A549 treated with CORT108297 at 1 μM for 4 hours (cell line): ENCODE results near the gene RHOC. TPM values are rescaled to one million over a fixed set of nuclear protein-coding genes. Genes with fewer than 3 reads are reported as not detected.

ENCODE experiments used
- total RNA-seq: library from RNA; stranded (reverse); fragments of 200-300 nt; extraction: Qiagen RNA extraction; gene quantifications from 5 replicates; pipeline ENCODE4 v1.2.3, GENCODE V29; 2022

RHOC gene
- 346 to 394 TPM (median 376 TPM) in 5 replicates for total RNA-seq

GRCh38 chr1:112706505-112707220 lies at the start of gene RHOC:
TSS of gene RHOC (minus strand) at chr1:112707127. CDS start at chr1:112703799, 3,328 bp downstream.

DNA sequence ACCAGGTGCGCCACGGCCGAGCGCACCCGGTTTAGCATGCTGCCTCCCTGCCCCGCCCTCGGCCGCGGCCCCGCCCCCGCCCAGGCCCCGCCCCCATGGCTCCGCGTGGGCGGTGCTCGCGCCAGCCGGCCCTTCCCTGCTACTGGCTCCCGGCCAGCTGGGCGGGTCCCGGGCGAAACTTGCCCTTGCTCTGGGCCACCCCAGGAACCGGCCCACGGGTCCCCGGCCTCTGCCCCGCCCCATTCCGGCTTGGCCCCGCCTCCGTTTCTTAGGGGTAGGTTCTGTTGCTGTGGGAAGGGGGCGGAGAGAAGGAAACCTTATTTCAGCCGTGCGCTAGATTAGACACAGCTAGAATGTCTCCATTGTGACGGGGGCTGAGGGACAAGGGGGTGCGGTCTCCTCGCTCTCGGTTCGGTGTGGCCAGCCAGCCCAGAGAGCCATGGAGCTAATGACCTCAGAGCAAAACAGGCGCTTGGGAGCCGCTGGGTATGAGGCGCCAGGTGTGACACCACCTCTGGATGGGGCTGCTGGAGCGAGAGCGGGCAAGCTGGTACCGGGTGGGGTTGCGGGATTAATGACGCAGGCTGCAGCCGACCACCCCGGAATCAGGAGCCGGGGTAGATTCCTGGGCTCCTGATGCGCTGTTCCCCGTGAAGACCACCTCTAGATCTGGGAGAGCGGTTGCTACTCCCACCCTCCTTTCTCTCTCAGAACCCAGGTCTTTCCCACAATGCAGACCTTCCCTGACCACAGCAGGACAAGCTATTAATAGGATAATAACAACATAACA lies 8.5 kb upstream of the RHOC start, which contains the start of gene PPM1J:
Gene PPM1J (minus strand): TSS at position 69 of the 790 bp plus-strand sequence. CDS start 31 bp downstream, at position 38.

DNA sequence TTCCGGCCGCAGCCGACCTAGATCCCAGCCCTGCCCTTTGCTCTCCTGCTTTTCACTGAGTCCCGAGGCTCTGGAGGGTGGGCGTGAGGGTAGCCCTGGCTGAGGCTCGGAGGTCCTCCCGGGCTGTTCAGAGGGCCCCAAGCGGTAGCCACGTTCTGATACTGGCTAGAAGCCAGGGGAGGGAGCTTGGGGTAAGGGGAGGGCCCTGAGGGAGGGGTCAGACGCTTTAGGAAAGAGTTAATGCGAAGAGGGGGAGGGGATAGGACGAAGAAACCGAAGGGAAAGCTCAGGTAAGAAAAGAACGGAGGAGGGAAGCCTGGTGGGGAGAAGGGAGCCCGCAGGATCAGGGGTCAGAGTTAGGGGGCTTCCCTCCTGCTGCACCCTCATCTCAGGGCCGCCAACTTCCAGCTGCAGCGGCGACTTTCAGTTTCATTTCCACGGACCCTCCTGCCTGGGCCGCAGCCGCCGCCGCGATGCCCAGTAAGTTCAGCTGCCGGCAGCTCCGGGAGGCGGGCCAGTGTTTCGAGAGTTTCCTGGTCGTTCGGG lies 32.4 kb downstream of the RHOC start, which contains the start of gene MOV10:
Gene MOV10 (plus strand): TSS at position 220 of the 546 bp plus-strand sequence. CDS start 254 bp downstream, at position 474.

Other genes with a start within 250 kb of the RHOC start
- gene WNT2B, start 198.2 kb downstream of the RHOC start, total RNA-seq, result 0.18 to 0.38 TPM (median 0.32 TPM) in 5 replicates
- gene ST7L, start 88.0 kb downstream of the RHOC start, total RNA-seq, result 11.8 to 13.5 TPM (median 12.8 TPM) in 5 replicates
- 58.8 to 82.1 TPM (median 62.6 TPM) in 5 replicates for gene CAPZA1, start 87.3 kb downstream of the RHOC start, total RNA-seq
- gene MOV10, start 32.5 kb downstream of the RHOC start, total RNA-seq, result 22.7 to 36.0 TPM (median 31.0 TPM) in 5 replicates
- gene PPM1J, start 8.2 kb upstream of the RHOC start, total RNA-seq, result 0.82 to 1.5 TPM (median 1.2 TPM) in 5 replicates
- 44.0 to 53.9 TPM (median 46.6 TPM) in 5 replicates for gene SLC16A1, start 249.1 kb upstream of the RHOC start, total RNA-seq